PC-9 (cell line): ENCODE measurements around the gene ZIC4. TPM values are rescaled to one million over a fixed set of nuclear protein-coding genes. Genes with fewer than 3 reads are reported as not detected.

Source experiments
- BruUV-seq: library from RNA; stranded (reverse); fragments of 400-500 nt; replicated peaks from 2 replicates; lab custom pipeline; 2021; lab: Mats Ljungman, UMichigan
- CTCF ChIA-PET: fragments of 300-600 bp; sonication (Branson Sonifier 250); formaldehyde crosslinking; loops from one replicate; lab custom pipeline; 2022; ENCODE audit warnings: antibody characterized with exemption; lab: Charles Lee
- POLR2A ChIA-PET: fragments of 300-600 bp; sonication (Branson Sonifier 250); formaldehyde crosslinking; loops from one replicate; lab custom pipeline; 2022; ENCODE audit warnings: antibody characterized with exemption; ENCODE audit not compliant: unreplicated experiment; lab: Charles Lee
- DNase-seq, 2 experiments: peaks; one replicate each; pipeline versions ENCODE4 v3.0.0 to v3.0.0-alpha.2; 2015 to 2022; ENCODE audit warnings: mixed read lengths in 1 of 2
- H2AFZ ChIP-seq: fragments of 200-600 bp; sonication (generic); 2 replicates; pipeline ENCODE4 v1.8.1; 2017; ENCODE audit warnings: antibody characterized with exemption
- H3F3A ChIP-seq: fragments of 200-600 bp; sonication (generic); 2 replicates; pipeline ENCODE4 v1.8.1; 2017; ENCODE audit warnings: antibody characterized with exemption, mild to moderate bottlenecking, low read depth; ENCODE audit not compliant: insufficient read depth
- H3K27ac ChIP-seq: fragments of 200-600 bp; sonication (generic); 2 replicates; pipeline ENCODE4 v1.6.1; 2016; ENCODE audit warnings: mixed run types
- H3K27me3 ChIP-seq: fragments of 200-600 bp; sonication (generic); 2 replicates; pipeline ENCODE4 v1.6.1; 2016; ENCODE audit warnings: low read depth, mixed run types; ENCODE audit not compliant: insufficient read depth
- H3K36me3 ChIP-seq: fragments of 200-600 bp; sonication (generic); 2 replicates; pipeline ENCODE4 v1.6.1; 2016; ENCODE audit warnings: low read depth, mixed run types
- H3K4me1 ChIP-seq: fragments of 200-600 bp; sonication (generic); replicated peaks from 2 replicates; pipeline ENCODE4 v1.6.1; 2016; ENCODE audit warnings: mixed run types; ENCODE audit not compliant: insufficient read depth
- H3K4me2 ChIP-seq: fragments of 200-600 bp; sonication (generic); 2 replicates; pipeline ENCODE4 v1.6.1; 2017; ENCODE audit warnings: mixed run types
- H3K4me3 ChIP-seq: fragments of 200-600 bp; sonication (generic); 2 replicates; pipeline ENCODE4 v1.6.1; 2016; ENCODE audit warnings: mixed run types
- H3K79me2 ChIP-seq: fragments of 200-600 bp; sonication (generic); 2 replicates; pipeline ENCODE4 v1.6.1; 2017; ENCODE audit warnings: low read depth, mixed run types
- H3K9me2 ChIP-seq: fragments of 200-600 bp; sonication (generic); 2 replicates; pipeline ENCODE4 v1.8.1; 2017; ENCODE audit warnings: mild to moderate bottlenecking; ENCODE audit not compliant: insufficient read depth
- H3K9me3 ChIP-seq: fragments of 200-600 bp; sonication (generic); 2 replicates; pipeline ENCODE4 v1.8.1; 2016; ENCODE audit warnings: low read depth; ENCODE audit not compliant: insufficient read depth
- H4K20me1 ChIP-seq: fragments of 200-600 bp; sonication (generic); 2 replicates; pipeline ENCODE4 v1.8.1; 2017; ENCODE audit not compliant: insufficient read depth
- EZH2 ChIP-seq: fragments of 200-600 bp; sonication (generic); IDR thresholded peaks from 2 replicates; pipeline ENCODE4 v1.8.0; 2017; ENCODE audit warnings: antibody characterized with exemption, low read depth
- intact Hi-C: fragments of 100-400 bp; cut with micrococcal nuclease; formaldehyde crosslinking; loops from one replicate; pipeline ENCODE4 v1.10.0; 2022; ENCODE audit not compliant: unreplicated experiment
- total RNA-seq: library from RNA; stranded (reverse); gene quantifications from 2 replicates; pipeline ENCODE4 v1.2.3, GENCODE V29; 2021
- TF ChIP-seq, protein P1 (sequence below): fragments of 200-600 bp; sonication (generic); conservative IDR thresholded peaks from 2 replicates; pipeline ENCODE4 v1.6.1; 2017; ENCODE audit warnings: mixed run types, antibody characterized with exemption, mild to moderate bottlenecking, moderate library complexity

Gene ZIC4
- total RNA-seq, 1 experiment from 2014 or later = not detected

DNA sequence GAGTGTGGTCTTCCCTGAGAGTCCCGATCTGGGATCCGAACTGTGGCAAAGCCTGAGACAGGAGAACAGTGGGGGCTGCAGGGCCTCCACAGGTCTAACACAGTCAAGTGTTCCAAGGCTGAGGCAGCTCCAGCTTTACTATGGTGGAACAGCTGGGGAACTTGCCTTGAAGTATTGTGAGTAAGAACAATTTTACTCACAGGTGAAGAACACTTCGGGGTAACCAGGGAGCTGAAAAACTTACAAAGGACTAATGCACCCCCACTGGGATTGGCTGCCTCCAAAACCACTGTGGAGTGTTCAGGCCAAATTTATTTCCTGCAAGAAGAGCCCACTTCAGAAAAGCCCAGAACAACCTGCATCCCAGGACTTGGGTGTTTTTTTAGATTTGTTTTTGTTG is 25.4 kb downstream of the ZIC4 start:
- intact Hi-C loops = no loop called here
- ChIA-PET CTCF (no interaction called here), POLR2A (no interaction called here)
- no peaks in the 10 kb centered on the region for H3K9me3 ChIP-seq
- H3K9me2 ChIP-seq = no peaks in the 10 kb centered on the region
- H3K27me3 ChIP-seq = no peaks in the 10 kb centered on the region
- H3K4me1 ChIP-seq = no peaks in the 10 kb centered on the region
- H3K36me3 ChIP-seq = no peaks in the 10 kb centered on the region
- H3K79me2 ChIP-seq = no peaks in the 10 kb centered on the region
- BruUV-seq = no TSS peak
- H3K4me2 ChIP-seq = no peak overlapping the region
- H2AFZ ChIP-seq = no peak overlapping the region
- H4K20me1 ChIP-seq = no peaks in the 10 kb centered on the region
- no peak overlapping the region for H3K4me3 ChIP-seq
- H3K27ac ChIP-seq = no peak overlapping the region
- no peak for TF ChIP-seq EZH2
- TF ChIP-seq, protein P1, sequence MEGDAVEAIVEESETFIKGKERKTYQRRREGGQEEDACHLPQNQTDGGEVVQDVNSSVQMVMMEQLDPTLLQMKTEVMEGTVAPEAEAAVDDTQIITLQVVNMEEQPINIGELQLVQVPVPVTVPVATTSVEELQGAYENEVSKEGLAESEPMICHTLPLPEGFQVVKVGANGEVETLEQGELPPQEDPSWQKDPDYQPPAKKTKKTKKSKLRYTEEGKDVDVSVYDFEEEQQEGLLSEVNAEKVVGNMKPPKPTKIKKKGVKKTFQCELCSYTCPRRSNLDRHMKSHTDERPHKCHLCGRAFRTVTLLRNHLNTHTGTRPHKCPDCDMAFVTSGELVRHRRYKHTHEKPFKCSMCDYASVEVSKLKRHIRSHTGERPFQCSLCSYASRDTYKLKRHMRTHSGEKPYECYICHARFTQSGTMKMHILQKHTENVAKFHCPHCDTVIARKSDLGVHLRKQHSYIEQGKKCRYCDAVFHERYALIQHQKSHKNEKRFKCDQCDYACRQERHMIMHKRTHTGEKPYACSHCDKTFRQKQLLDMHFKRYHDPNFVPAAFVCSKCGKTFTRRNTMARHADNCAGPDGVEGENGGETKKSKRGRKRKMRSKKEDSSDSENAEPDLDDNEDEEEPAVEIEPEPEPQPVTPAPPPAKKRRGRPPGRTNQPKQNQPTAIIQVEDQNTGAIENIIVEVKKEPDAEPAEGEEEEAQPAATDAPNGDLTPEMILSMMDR = no peak
- H3F3A ChIP-seq = no peaks in the 10 kb centered on the region
- DNase-seq = no peak

DNA sequence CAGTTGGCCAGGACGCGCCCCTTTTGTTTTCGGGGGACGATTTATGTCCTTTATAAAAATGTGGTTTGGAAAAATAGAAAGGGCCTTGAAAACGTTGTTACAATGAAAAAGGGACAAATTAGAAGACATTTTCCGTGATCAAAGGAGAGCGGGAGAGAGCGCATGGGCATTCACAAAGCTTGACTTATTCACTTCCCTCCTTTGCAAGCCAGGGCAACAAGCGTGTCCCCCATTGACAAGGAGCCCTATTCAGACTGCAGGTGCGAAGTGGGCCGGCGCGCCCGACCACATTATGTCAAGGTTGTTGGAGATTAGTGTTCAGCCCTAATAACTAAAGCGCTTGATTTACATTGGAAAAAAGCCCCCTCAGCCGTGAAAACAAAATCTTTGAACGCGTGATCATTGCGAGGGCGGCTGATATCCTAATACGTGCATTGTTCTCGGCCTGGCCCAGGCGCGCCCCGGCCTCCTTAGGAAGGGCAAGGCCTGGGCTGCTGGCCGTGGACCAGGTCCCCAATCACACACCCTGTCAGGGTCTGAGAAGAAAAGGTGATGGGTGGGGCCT is 25.9 kb downstream of the ZIC4 start:
- intact Hi-C loops = no loop called here
- ChIA-PET POLR2A (no interaction called here), CTCF (no interaction called here)
- Histone ChIP-seq H3K4me2 (no peak overlapping the region), H3K4me1 (no peaks in the 10 kb centered on the region), H4K20me1 (no peaks in the 10 kb centered on the region), H2AFZ (no peak overlapping the region), H3K27ac (no peak overlapping the region), H3K4me3 (no peak overlapping the region), H3K9me2 (no peaks in the 10 kb centered on the region), H3K36me3 (no peaks in the 10 kb centered on the region), H3K9me3 (no peaks in the 10 kb centered on the region), H3K27me3 (no peaks in the 10 kb centered on the region), H3K79me2 (no peaks in the 10 kb centered on the region), H3F3A (no peaks in the 10 kb centered on the region)
- no peak for DNase-seq
- TF ChIP-seq, protein P1 = no peak
- no peak for TF ChIP-seq EZH2
- BruUV-seq = no TSS peak

DNA sequence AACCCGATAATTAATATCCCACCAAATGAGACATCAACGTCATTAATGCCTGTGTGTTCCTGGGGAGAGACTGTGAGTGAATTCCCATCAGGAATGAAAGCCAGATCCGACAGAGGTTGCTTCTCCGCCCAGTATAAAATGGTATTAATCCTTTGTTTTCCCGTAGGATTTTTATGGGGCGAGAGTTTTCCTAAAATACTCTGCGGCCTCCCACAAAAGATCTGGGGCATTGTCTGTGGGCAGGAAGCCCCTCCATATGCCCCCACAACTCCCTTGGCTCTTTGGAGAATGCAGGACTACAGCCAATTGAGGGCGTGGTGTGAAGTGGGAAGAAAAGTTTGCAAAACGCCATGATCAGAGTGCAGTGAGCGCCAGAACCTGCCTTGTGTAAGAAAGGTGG is 26.7 kb downstream of the ZIC4 start:
- H3K27me3 ChIP-seq = no peaks in the 10 kb centered on the region
- H3K4me1 ChIP-seq = no peaks in the 10 kb centered on the region
- POLR2A ChIA-PET = no interaction called here
- no peaks in the 10 kb centered on the region for H3F3A ChIP-seq
- H3K36me3 ChIP-seq = no peaks in the 10 kb centered on the region
- no peaks in the 10 kb centered on the region for H3K79me2 ChIP-seq
- H3K27ac ChIP-seq = no peak overlapping the region
- DNase-seq = no peak
- intact Hi-C loops = no loop called here
- no peaks in the 10 kb centered on the region for H3K9me3 ChIP-seq
- no TSS peak for BruUV-seq
- no peak overlapping the region for H3K4me2 ChIP-seq
- TF ChIP-seq, protein P1 = no peak
- no peak for TF ChIP-seq EZH2
- no peak overlapping the region for H3K4me3 ChIP-seq
- no peak overlapping the region for H2AFZ ChIP-seq
- H3K9me2 ChIP-seq = no peaks in the 10 kb centered on the region
- CTCF ChIA-PET = no interaction called here
- H4K20me1 ChIP-seq = no peaks in the 10 kb centered on the region
